Adrenal gland (tissue), 12 donors: ENCODE data around the gene ANKRD62. TPM values are rescaled to one million over a fixed set of nuclear protein-coding genes. Genes with fewer than 3 reads are reported as not detected.

Source experiments
- DNase-seq, 7 donors: peaks; one replicate each; pipeline ENCODE4 v3.0.0-alpha.2; 2019 to 2020
- H3K27ac ChIP-seq, 5 donors: fragments of 200-600 bp; sonication (generic) in 4 of 5; 1 replicate in 3 of 5; 2 replicates in 2 of 5; pipeline versions ENCODE4 v1.5.1 to v1.8.0; 2016 to 2020; ENCODE audit warnings: mild to moderate bottlenecking in 1 of 5
- H3K27me3 ChIP-seq: fragments of 200-600 bp; 2 replicates; pipeline ENCODE4 v1.8.0; 2021
- H3K36me3 ChIP-seq, 2 donors: fragments of 200-600 bp; replicated peaks in 1 of 2; 1 replicate in 1 of 2; 2 replicates in 1 of 2; pipeline versions ENCODE4 v1.5.1 to v1.8.0; 2018 to 2022
- H3K4me1 ChIP-seq, 2 donors: fragments of 200-600 bp; replicated peaks in 1 of 2; 1 replicate in 1 of 2; 2 replicates in 1 of 2; pipeline versions ENCODE4 v1.5.1 to v1.8.0; 2018 to 2021
- H3K4me3 ChIP-seq, 4 donors: fragments of 200-600 bp; sonication (generic) in 3 of 4; one replicate each; pipeline ENCODE4 v1.5.1; 2016 to 2018
- H3K9me3 ChIP-seq, 3 donors: fragments of 200-600 bp; sonication (generic) in 1 of 3; replicated peaks in 1 of 3; 1 replicate in 2 of 3; 2 replicates in 1 of 3; pipeline versions ENCODE4 v1.5.1 to v1.8.0; 2016 to 2021
- POLR2A ChIP-seq, 2 donors: fragments of 450-650 bp; IDR thresholded peaks; one replicate each; pipeline ENCODE4 v1.6.1; 2017; ENCODE audit warnings: antibody characterized with exemption in 2 of 2, mild to moderate bottlenecking in 2 of 2, moderate library complexity in 1 of 2
- WGBS, 4 donors: extraction: QIAGEN DNeasy Blood & Tissue Kit in 2 of 4; methylation state at CpG; one replicate each; pipeline versions ENCODE4 v1.1.5 to v1.1.7; 2013 to 2017; 5-methylcytosine and 5-hydroxymethylcytosine counted together
- intact Hi-C, 2 donors: fragments of 100-400 bp; cut with DNase I; formaldehyde crosslinking; loops; one replicate each; pipeline versions ENCODE4 v1.14.1 to v1.15.0; 2022 to 2023
- polyA plus RNA-seq, 3 donors: library from polyadenylated mRNA; stranded (reverse); fragments of 200-250 nt in 2 of 3; fragments of 350-450 nt in 1 of 3; fragmentation: Illumina TruSeq in 1 of 3; extraction: RNeasy Lipid Tissue Mini Kit (QIAGEN cat#74804) in 1 of 3; gene quantifications; one replicate each; pipeline ENCODE4 v1.2.3, GENCODE V29; 2013 to 2014
- total RNA-seq, 9 donors: library from RNA; depleted of rRNA in 4 of 9; stranded (reverse); fragments of >200 nt in 4 of 9; fragments of 120-200 nt in 1 of 9; fragmentation: NEBNext Ultra II Directional in 1 of 9; extraction: Animal tissue kit (Norgen Biotek cat#: 25700) in 1 of 9; gene quantifications; one replicate each; pipeline versions ENCODE4 v1.1.0 to v1.2.4, GENCODE V29; 2013 to 2023
- TF ChIP-seq, protein P1 (sequence below), 6 experiments: fragments of 450-650 bp in 4 of 6; fragments of 200-600 bp in 2 of 6; sonication (generic) in 1 of 6; IDR thresholded peaks; 1 replicate in 5 of 6; 2 replicates in 1 of 6; pipeline versions ENCODE4 v1.5.1 to v1.8.0; 2016 to 2021; ENCODE audit warnings: antibody characterized with exemption in 6 of 6, mild to moderate bottlenecking in 2 of 6, moderate library complexity in 1 of 6
- donor health status: healthy with polysubstance abuse.
- donor health status: Bipolar disorder and iron deficiency.
- donor health status: DM: yes; HTN: yes; CAD: no.
- donor health status: DM: no; HTN: no; CAD: no.
- donor health status: DM: no; HTN: no; CAD: no.
- donor health status: DM: yes; HTN: yes; CAD: no.

ANKRD62 gene
- total and polyA plus RNA-seq, 12 donors = not detected

DNA sequence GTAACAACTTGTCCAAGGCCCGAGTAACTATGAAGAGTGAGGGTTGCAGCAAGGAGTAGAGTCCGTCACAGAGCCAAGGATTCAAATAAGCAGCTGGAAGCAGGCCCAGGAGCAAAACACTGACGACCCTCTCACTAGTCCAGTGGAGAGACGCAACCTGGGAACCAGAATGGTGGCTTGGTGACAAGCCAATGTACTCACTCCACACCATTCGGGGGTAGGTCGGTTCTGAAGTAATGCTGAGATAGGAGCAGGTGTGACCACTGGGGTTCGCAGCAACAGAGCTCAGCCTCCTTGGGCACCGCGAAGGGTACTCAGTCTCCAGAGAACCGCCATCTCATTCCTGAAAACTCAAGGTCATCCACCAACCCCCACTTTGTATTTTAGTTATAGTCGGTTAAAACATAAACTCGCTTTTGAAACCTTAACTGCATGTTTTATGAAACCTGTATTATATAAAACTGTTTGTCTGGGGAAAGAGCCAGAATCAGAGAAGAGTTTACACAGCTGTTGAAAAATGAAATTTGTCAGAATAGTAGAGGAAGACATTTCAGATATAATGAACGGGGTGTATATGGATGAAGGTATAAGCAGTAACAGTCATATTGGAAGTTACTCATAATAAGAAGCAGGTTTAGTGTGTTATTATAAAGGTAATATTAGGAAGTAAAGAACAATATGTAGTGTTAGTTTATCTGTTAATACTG, 8.6 kb downstream of the ANKRD62 start:
- TF ChIP-seq POLR2A (IDR thresholded peaks at IDR 0.05) = no peak
- TF ChIP-seq, protein P1, sequence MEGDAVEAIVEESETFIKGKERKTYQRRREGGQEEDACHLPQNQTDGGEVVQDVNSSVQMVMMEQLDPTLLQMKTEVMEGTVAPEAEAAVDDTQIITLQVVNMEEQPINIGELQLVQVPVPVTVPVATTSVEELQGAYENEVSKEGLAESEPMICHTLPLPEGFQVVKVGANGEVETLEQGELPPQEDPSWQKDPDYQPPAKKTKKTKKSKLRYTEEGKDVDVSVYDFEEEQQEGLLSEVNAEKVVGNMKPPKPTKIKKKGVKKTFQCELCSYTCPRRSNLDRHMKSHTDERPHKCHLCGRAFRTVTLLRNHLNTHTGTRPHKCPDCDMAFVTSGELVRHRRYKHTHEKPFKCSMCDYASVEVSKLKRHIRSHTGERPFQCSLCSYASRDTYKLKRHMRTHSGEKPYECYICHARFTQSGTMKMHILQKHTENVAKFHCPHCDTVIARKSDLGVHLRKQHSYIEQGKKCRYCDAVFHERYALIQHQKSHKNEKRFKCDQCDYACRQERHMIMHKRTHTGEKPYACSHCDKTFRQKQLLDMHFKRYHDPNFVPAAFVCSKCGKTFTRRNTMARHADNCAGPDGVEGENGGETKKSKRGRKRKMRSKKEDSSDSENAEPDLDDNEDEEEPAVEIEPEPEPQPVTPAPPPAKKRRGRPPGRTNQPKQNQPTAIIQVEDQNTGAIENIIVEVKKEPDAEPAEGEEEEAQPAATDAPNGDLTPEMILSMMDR (IDR thresholded peaks at IDR 0.05) = no peak
- WGBS, 4 donors = 58 to 71% (median 61%) methylated on average over 13 of the region's 13 CpGs

DNA sequence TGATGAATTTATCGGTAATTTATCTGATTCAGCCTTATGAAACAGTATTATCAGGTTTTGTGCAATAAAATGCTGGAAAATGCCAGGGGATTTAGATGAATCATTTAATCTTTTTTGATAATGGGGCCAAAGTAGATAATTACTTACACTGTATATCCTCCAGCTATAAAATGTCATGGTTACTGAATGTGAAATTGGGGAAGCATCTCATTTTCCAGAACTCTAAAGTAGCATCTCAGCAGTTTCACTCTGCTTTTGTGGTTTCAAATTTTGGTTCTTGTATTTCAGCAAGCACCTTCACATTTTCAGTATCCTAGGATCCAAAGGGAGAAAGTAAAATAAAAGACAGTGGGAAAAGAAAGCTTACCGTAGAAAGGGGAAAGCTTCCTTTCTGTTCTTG, 12.8 kb downstream of the ANKRD62 start:
- intact Hi-C loops = no loop called here
- no peaks in the 10 kb centered on the region for H3K4me1 ChIP-seq
- H3K27ac ChIP-seq = no peak overlapping the region
- 56 to 73% (median 63%) methylated on average over 2 of the region's 2 CpGs for WGBS, 4 donors
- H3K9me3 ChIP-seq = no peaks in the 10 kb centered on the region
- no peak for DNase-seq
- no peaks in the 10 kb centered on the region for H3K36me3 ChIP-seq
- H3K4me3 ChIP-seq = no peak overlapping the region
- TF ChIP-seq, protein P1 (IDR thresholded peaks at IDR 0.05) = no peak
- TF ChIP-seq POLR2A (IDR thresholded peaks at IDR 0.05) = no peak
- H3K27me3 ChIP-seq = peaks cover 7% of the 10 kb centered on the region

More for the DNA sequence above, 8.6 kb downstream of the ANKRD62 start:
- Histone ChIP-seq H3K36me3 (no peaks in the 10 kb centered on the region), H3K4me3 (no peak overlapping the region), H3K4me1 (no peaks in the 10 kb centered on the region), H3K27me3 (peaks cover 7% of the 10 kb centered on the region), H3K9me3 (no peaks in the 10 kb centered on the region), H3K27ac (no peak overlapping the region)
- DNase-seq = no peak
- intact Hi-C loops = no loop called here

DNA sequence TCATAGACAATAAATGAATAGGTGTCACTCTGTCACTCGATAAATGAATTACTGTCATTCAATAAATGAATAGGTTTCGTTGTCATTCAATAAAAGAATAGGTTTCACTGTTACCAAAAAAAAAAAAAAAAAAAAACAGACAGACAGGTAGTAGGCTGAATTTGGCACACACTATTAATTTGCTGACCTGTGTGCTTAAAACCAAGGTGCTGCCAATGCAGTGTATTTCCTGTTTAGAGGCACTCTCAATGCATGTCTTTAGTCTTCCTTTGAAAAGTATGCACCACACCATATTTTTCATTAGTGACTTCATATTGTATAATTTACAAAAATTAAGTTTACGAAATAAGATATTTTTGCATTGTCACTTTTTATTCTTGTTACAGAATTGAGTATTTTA, 16.2 kb downstream of the ANKRD62 start:
- intact Hi-C loops = no loop called here
- WGBS, 4 donors = 79 to 87% (median 82%) methylated on average over 3 of the region's 3 CpGs
- H3K36me3 ChIP-seq = no peaks in the 10 kb centered on the region
- no peak overlapping the region for H3K27ac ChIP-seq
- peaks cover 3% of the 10 kb centered on the region for H3K27me3 ChIP-seq
- no peak for DNase-seq
- H3K9me3 ChIP-seq = no peaks in the 10 kb centered on the region
- H3K4me3 ChIP-seq = no peak overlapping the region
- TF ChIP-seq POLR2A (IDR thresholded peaks at IDR 0.05) = no peak
- H3K4me1 ChIP-seq = no peaks in the 10 kb centered on the region

DNA sequence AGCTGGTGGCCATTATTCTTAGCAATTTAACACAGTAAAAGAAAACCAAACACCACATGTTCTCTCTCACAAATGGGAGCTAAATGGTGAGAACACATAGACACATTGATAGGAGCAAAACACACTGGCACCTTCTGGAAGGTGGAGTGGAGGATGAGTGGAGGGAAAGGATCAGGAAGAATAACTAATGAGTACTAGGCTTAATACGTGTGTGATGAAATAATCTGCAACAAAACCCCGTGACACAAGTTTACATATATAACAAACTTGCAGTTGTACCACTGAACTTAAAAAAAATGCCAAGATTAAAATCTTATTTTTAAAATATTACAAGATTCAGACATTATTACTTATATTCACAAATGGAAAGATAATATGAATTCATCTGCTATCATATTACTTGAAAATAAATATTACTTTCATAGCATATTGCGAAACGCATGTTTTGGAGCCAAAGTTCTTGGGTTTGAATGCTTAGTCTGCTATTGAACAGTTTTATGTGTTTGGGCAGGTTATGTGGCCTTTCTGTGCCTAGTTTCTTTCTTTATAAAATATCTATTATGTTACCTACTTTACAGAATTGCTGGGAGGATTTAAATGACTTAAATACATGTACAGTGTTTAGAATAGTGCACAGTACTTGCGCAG, 20.5 kb downstream of the ANKRD62 start:
- no peaks in the 10 kb centered on the region for H3K9me3 ChIP-seq
- DNase-seq = no peak
- intact Hi-C loops = no loop called here
- H3K27ac ChIP-seq = no peak overlapping the region
- H3K4me3 ChIP-seq = no peak overlapping the region
- TF ChIP-seq, protein P1 (IDR thresholded peaks at IDR 0.05) = no peak
- no peak for TF ChIP-seq POLR2A (IDR thresholded peaks at IDR 0.05)
- H3K27me3 ChIP-seq = no peaks in the 10 kb centered on the region
- H3K36me3 ChIP-seq = no peaks in the 10 kb centered on the region
- H3K4me1 ChIP-seq = no peaks in the 10 kb centered on the region
- 72 to 84% (median 80%) methylated on average over 5 of the region's 5 CpGs for WGBS, 4 donors
